PC-9 (cell line): ENCODE results near the gene INSR. TPM values are rescaled to one million over a fixed set of nuclear protein-coding genes. Genes with fewer than 3 reads are reported as not detected.

Experiments
- BruUV-seq: library from RNA; stranded (reverse); fragments of 400-500 nt; replicated peaks from 2 replicates; lab custom pipeline; 2021; lab: Mats Ljungman, UMichigan
- CTCF ChIA-PET: fragments of 300-600 bp; sonication (Branson Sonifier 250); formaldehyde crosslinking; loops from one replicate; lab custom pipeline; 2022; ENCODE audit warnings: antibody characterized with exemption; lab: Charles Lee
- POLR2A ChIA-PET: fragments of 300-600 bp; sonication (Branson Sonifier 250); formaldehyde crosslinking; loops from one replicate; lab custom pipeline; 2022; ENCODE audit warnings: antibody characterized with exemption; ENCODE audit not compliant: unreplicated experiment; lab: Charles Lee
- DNase-seq, 2 experiments: peaks; one replicate each; pipeline versions ENCODE4 v3.0.0 to v3.0.0-alpha.2; 2015 to 2022; ENCODE audit warnings: mixed read lengths in 1 of 2
- H2AFZ ChIP-seq: fragments of 200-600 bp; sonication (generic); 2 replicates; pipeline ENCODE4 v1.8.1; 2017; ENCODE audit warnings: antibody characterized with exemption
- H3F3A ChIP-seq: fragments of 200-600 bp; sonication (generic); 2 replicates; pipeline ENCODE4 v1.8.1; 2017; ENCODE audit warnings: antibody characterized with exemption, mild to moderate bottlenecking, low read depth; ENCODE audit not compliant: insufficient read depth
- H3K27ac ChIP-seq: fragments of 200-600 bp; sonication (generic); 2 replicates; pipeline ENCODE4 v1.6.1; 2016; ENCODE audit warnings: mixed run types
- H3K27me3 ChIP-seq: fragments of 200-600 bp; sonication (generic); 2 replicates; pipeline ENCODE4 v1.6.1; 2016; ENCODE audit warnings: low read depth, mixed run types; ENCODE audit not compliant: insufficient read depth
- H3K36me3 ChIP-seq: fragments of 200-600 bp; sonication (generic); 2 replicates; pipeline ENCODE4 v1.6.1; 2016; ENCODE audit warnings: low read depth, mixed run types
- H3K4me1 ChIP-seq: fragments of 200-600 bp; sonication (generic); replicated peaks from 2 replicates; pipeline ENCODE4 v1.6.1; 2016; ENCODE audit warnings: mixed run types; ENCODE audit not compliant: insufficient read depth
- H3K4me2 ChIP-seq: fragments of 200-600 bp; sonication (generic); 2 replicates; pipeline ENCODE4 v1.6.1; 2017; ENCODE audit warnings: mixed run types
- H3K4me3 ChIP-seq: fragments of 200-600 bp; sonication (generic); 2 replicates; pipeline ENCODE4 v1.6.1; 2016; ENCODE audit warnings: mixed run types
- H3K79me2 ChIP-seq: fragments of 200-600 bp; sonication (generic); 2 replicates; pipeline ENCODE4 v1.6.1; 2017; ENCODE audit warnings: low read depth, mixed run types
- H3K9me2 ChIP-seq: fragments of 200-600 bp; sonication (generic); 2 replicates; pipeline ENCODE4 v1.8.1; 2017; ENCODE audit warnings: mild to moderate bottlenecking; ENCODE audit not compliant: insufficient read depth
- H3K9me3 ChIP-seq: fragments of 200-600 bp; sonication (generic); 2 replicates; pipeline ENCODE4 v1.8.1; 2016; ENCODE audit warnings: low read depth; ENCODE audit not compliant: insufficient read depth
- H4K20me1 ChIP-seq: fragments of 200-600 bp; sonication (generic); 2 replicates; pipeline ENCODE4 v1.8.1; 2017; ENCODE audit not compliant: insufficient read depth
- CTCF ChIP-seq: fragments of 200-600 bp; sonication (generic); conservative IDR thresholded peaks from 2 replicates; pipeline ENCODE4 v1.6.1; 2017; ENCODE audit warnings: mixed run types, antibody characterized with exemption, mild to moderate bottlenecking, moderate library complexity
- EZH2 ChIP-seq: fragments of 200-600 bp; sonication (generic); IDR thresholded peaks from 2 replicates; pipeline ENCODE4 v1.8.0; 2017; ENCODE audit warnings: antibody characterized with exemption, low read depth
- intact Hi-C: fragments of 100-400 bp; cut with micrococcal nuclease; formaldehyde crosslinking; loops from one replicate; pipeline ENCODE4 v1.10.0; 2022; ENCODE audit not compliant: unreplicated experiment
- total RNA-seq: library from RNA; stranded (reverse); gene quantifications from 2 replicates; pipeline ENCODE4 v1.2.3, GENCODE V29; 2021

INSR gene
- total RNA-seq, 1 experiment from 2014 or later, result 9.3 TPM

GRCh38 chr19:7224995-7225394 lies 69.2 kb downstream of the INSR start:
- no peaks in the 10 kb centered on the region for H3K4me1 ChIP-seq
- BruUV-seq, result no TSS peak
- no peak overlapping the region for H3K4me2 ChIP-seq
- H4K20me1 ChIP-seq, result no peaks in the 10 kb centered on the region
- no peak for DNase-seq
- H3K27me3 ChIP-seq, result no peaks in the 10 kb centered on the region
- ChIA-PET CTCF (no interaction called here), POLR2A (no interaction called here)
- H3K4me3 ChIP-seq, result no peak overlapping the region
- TF ChIP-seq CTCF (no peak), EZH2 (no peak)
- intact Hi-C loops, result no loop called here
- no peaks in the 10 kb centered on the region for H3K9me3 ChIP-seq
- H3K36me3 ChIP-seq, result no peaks in the 10 kb centered on the region
- no peaks in the 10 kb centered on the region for H3K9me2 ChIP-seq
- no peak overlapping the region for H3K27ac ChIP-seq
- no peaks in the 10 kb centered on the region for H3K79me2 ChIP-seq
- no peak overlapping the region for H2AFZ ChIP-seq
- no peaks in the 10 kb centered on the region for H3F3A ChIP-seq

- H3K4me1 ChIP-seq, result no peaks in the 10 kb centered on the region
- TF ChIP-seq EZH2 (no peak), CTCF (no peak)
- H3K27me3 ChIP-seq, result no peaks in the 10 kb centered on the region
- no peaks in the 10 kb centered on the region for H3K9me2 ChIP-seq
- no peak for DNase-seq
- no peak overlapping the region for H3K4me3 ChIP-seq
- H3K4me2 ChIP-seq, result no peak overlapping the region
- no peaks in the 10 kb centered on the region for H3F3A ChIP-seq
- H3K36me3 ChIP-seq, result no peaks in the 10 kb centered on the region
- H4K20me1 ChIP-seq, result no peaks in the 10 kb centered on the region
- H2AFZ ChIP-seq, result no peak overlapping the region
- no peaks in the 10 kb centered on the region for H3K9me3 ChIP-seq
- intact Hi-C loops, result no loop called here
- H3K27ac ChIP-seq, result no peak overlapping the region
- no TSS peak for BruUV-seq
- CTCF ChIA-PET, result interaction anchor here (0.7 kb wide), 1 partner anchor 999 kb away, joined by 10 read pairs; no protein-coding TSS in a partner anchor
- H3K79me2 ChIP-seq, result no peaks in the 10 kb centered on the region
- POLR2A ChIA-PET, result no interaction called here
Measured at GRCh38 chr19:7224209-7224686, 70.0 kb downstream of the INSR start.

- Histone ChIP-seq H3K4me3 (no peak overlapping the region), H3K36me3 (no peaks in the 10 kb centered on the region), H3K4me1 (no peaks in the 10 kb centered on the region), H4K20me1 (no peaks in the 10 kb centered on the region), H3K27ac (no peak overlapping the region), H3K9me3 (no peaks in the 10 kb centered on the region), H3K9me2 (no peaks in the 10 kb centered on the region), H3F3A (no peaks in the 10 kb centered on the region), H3K4me2 (no peak overlapping the region), H2AFZ (no peak overlapping the region), H3K27me3 (no peaks in the 10 kb centered on the region), H3K79me2 (no peaks in the 10 kb centered on the region)
- intact Hi-C loops, result no loop called here
- BruUV-seq, result no TSS peak
- TF ChIP-seq EZH2, result no peak
- no peak for TF ChIP-seq CTCF
- POLR2A ChIA-PET, result no interaction called here
- no peak for DNase-seq
- CTCF ChIA-PET, result no interaction called here
Measured at GRCh38 chr19:7223429-7223828, 70.8 kb downstream of the INSR start.
